DND-41 (cell line): ENCODE results near the gene ZBTB8OS.

ENCODE experiments used
- ATAC-seq: fragments of 200-7000 bp; cut with Tn5 transposase; 3 replicates; pipeline ENCODE4 v1.9.1; 2021; ENCODE audit warnings: low read depth; ENCODE audit not compliant: insufficient read depth
- DNase-seq: peaks from one replicate; pipeline ENCODE4 v3.0.0-alpha.2; 2020
- H2AFZ ChIP-seq: 2 replicates; pipeline ENCODE4 v1.6.0; 2012; ENCODE audit warnings: low read depth, low read length
- H3K27ac ChIP-seq: 2 replicates; pipeline ENCODE4 v1.5.1; 2012; ENCODE audit warnings: low read length, inconsistent platforms
- H3K27me3 ChIP-seq: fragments of 200-600 bp; sonication (generic); 2 replicates; pipeline ENCODE4 v1.6.0; 2012; ENCODE audit warnings: low read length, mild to moderate bottlenecking, inconsistent platforms; ENCODE audit not compliant: insufficient read depth, poor library complexity
- H3K36me3 ChIP-seq: 2 replicates; pipeline ENCODE4 v1.5.1; 2012; ENCODE audit warnings: low read length, inconsistent platforms; ENCODE audit not compliant: insufficient read depth
- H3K4me1 ChIP-seq: 2 replicates; pipeline ENCODE4 v1.5.1; 2012; ENCODE audit warnings: mild to moderate bottlenecking, low read length; ENCODE audit not compliant: insufficient read depth
- H3K4me2 ChIP-seq: 2 replicates; pipeline ENCODE4 v1.6.0; 2012; ENCODE audit warnings: mild to moderate bottlenecking, moderate library complexity, low read length, inconsistent platforms; ENCODE audit not compliant: insufficient read depth
- H3K4me3 ChIP-seq, 2 experiments: fragments of 200-600 bp in 1 of 2; shearing (Covaris generic) in 1 of 2; 2 replicates each; pipeline ENCODE4 v1.5.1; 2012 to 2016; ENCODE audit warnings: inconsistent platforms in 2 of 2, low read length in 2 of 2, mild to moderate bottlenecking in 2 of 2, low read depth in 1 of 2, moderate library complexity in 1 of 2
- H3K79me2 ChIP-seq: 2 replicates; pipeline ENCODE4 v1.6.0; 2012; ENCODE audit warnings: low read length, inconsistent platforms; ENCODE audit not compliant: insufficient read depth
- H3K9ac ChIP-seq: 2 replicates; pipeline ENCODE4 v1.6.0; 2012; ENCODE audit warnings: low read depth, mild to moderate bottlenecking, inconsistent platforms, low read length, moderate library complexity
- H3K9me3 ChIP-seq: 2 replicates; pipeline ENCODE4 v1.5.1; 2012; ENCODE audit warnings: low read length, moderate library complexity, mild to moderate bottlenecking, inconsistent platforms; ENCODE audit not compliant: insufficient read depth, severe bottlenecking
- H4K20me1 ChIP-seq: 2 replicates; pipeline ENCODE4 v1.6.0; 2012; ENCODE audit warnings: low read length; ENCODE audit not compliant: insufficient read depth
- CTCF ChIP-seq: IDR thresholded peaks from 2 replicates; pipeline ENCODE4 v1.5.1; 2012; ENCODE audit warnings: borderline replicate concordance, low read length, moderate library complexity, mild to moderate bottlenecking; ENCODE audit not compliant: poor library complexity, severe bottlenecking; ENCODE audit errors: extremely low read depth
- EZH2 ChIP-seq: IDR thresholded peaks from 3 replicates; pipeline ENCODE4 v1.6.1; 2012; ENCODE audit warnings: borderline replicate concordance, low read depth, mild to moderate bottlenecking, moderate library complexity, low read length, inconsistent platforms; ENCODE audit not compliant: severe bottlenecking

Gene ZBTB8OS

GRCh38 chr1:32609180-32609579 is 41.2 kb downstream of the ZBTB8OS start:
- H3K27me3 ChIP-seq = no peaks in the 10 kb centered on the region
- no peak overlapping the region for H3K27ac ChIP-seq
- ATAC-seq (no peak), DNase-seq (no peak)
- H3K4me3 ChIP-seq = no peak overlapping the region
- H3K4me1 ChIP-seq = no peaks in the 10 kb centered on the region
- no peaks in the 10 kb centered on the region for H4K20me1 ChIP-seq
- H3K79me2 ChIP-seq = no peaks in the 10 kb centered on the region
- H3K9ac ChIP-seq = no peak overlapping the region
- H2AFZ ChIP-seq = no peak overlapping the region
- TF ChIP-seq CTCF (no peak), EZH2 (no peak)
- no peaks in the 10 kb centered on the region for H3K36me3 ChIP-seq
- H3K4me2 ChIP-seq = no peak overlapping the region
- no peaks in the 10 kb centered on the region for H3K9me3 ChIP-seq

- no peak overlapping the region for H3K4me3 ChIP-seq
- no peaks in the 10 kb centered on the region for H3K27me3 ChIP-seq
- no peak overlapping the region for H3K4me2 ChIP-seq
- no peak overlapping the region for H3K27ac ChIP-seq
- no peaks in the 10 kb centered on the region for H3K36me3 ChIP-seq
- H3K4me1 ChIP-seq = no peaks in the 10 kb centered on the region
- no peak overlapping the region for H3K9ac ChIP-seq
- no peaks in the 10 kb centered on the region for H3K79me2 ChIP-seq
- ATAC-seq (no peak), DNase-seq (no peak)
- TF ChIP-seq CTCF (no peak), EZH2 (no peak)
- no peak overlapping the region for H2AFZ ChIP-seq
- H3K9me3 ChIP-seq = no peaks in the 10 kb centered on the region
- no peaks in the 10 kb centered on the region for H4K20me1 ChIP-seq
Measured at GRCh38 chr1:32606565-32607371, 43.6 kb downstream of the ZBTB8OS start.

- Histone ChIP-seq H3K27me3 (no peaks in the 10 kb centered on the region), H3K27ac (no peak overlapping the region)
Measured at GRCh38 chr1:32605711-32606424, 44.5 kb downstream of the ZBTB8OS start.

More at GRCh38 chr1:32605711-32606424, 44.5 kb downstream of the ZBTB8OS start:
- H3K4me1 ChIP-seq = no peaks in the 10 kb centered on the region
- H3K4me3 ChIP-seq = no peak overlapping the region
- DNase-seq = no peak
- no peak for ATAC-seq
- no peak overlapping the region for H2AFZ ChIP-seq
- H3K9me3 ChIP-seq = no peaks in the 10 kb centered on the region
- H4K20me1 ChIP-seq = no peaks in the 10 kb centered on the region
- H3K79me2 ChIP-seq = no peaks in the 10 kb centered on the region
- no peak overlapping the region for H3K4me2 ChIP-seq
- no peaks in the 10 kb centered on the region for H3K36me3 ChIP-seq
- no peak for TF ChIP-seq EZH2
- no peak for TF ChIP-seq CTCF
- no peak overlapping the region for H3K9ac ChIP-seq
